GM19452 (cell line): ENCODE data around the gene PPP2R1A.
"Not testable (repeated sequence)": the region's sequence is repeated elsewhere in the genome, so short reads cannot be mapped to it uniquely, and the experiment has no call there.

ENCODE experiments used
- ATAC-seq: cut with Tn5 transposase; IDR thresholded peaks from one replicate; pipeline ENCODE4 v1.9.1; 2021; ENCODE audit not compliant: unreplicated experiment

The PPP2R1A gene

GRCh38 chr19:52200044-52200443, 10.2 kb downstream of the PPP2R1A start:
- ATAC-seq: no peak

- ATAC-seq: not testable (repeated sequence)
Measured at GRCh38 chr19:52200755-52201391, 11.0 kb downstream of the PPP2R1A start.

GRCh38 chr19:52206481-52206880, 16.6 kb downstream of the PPP2R1A start:
- ATAC-seq: no peak

GRCh38 chr19:52211203-52211602, 21.4 kb downstream of the PPP2R1A start:
- no peak for ATAC-seq

- ATAC-seq: no peak
Measured at GRCh38 chr19:52211926-52212571, 22.2 kb downstream of the PPP2R1A start.

- no peak for ATAC-seq
Measured at GRCh38 chr19:52212572-52213255, 22.9 kb downstream of the PPP2R1A start.

- ATAC-seq: no peak
Measured at GRCh38 chr19:52214241-52214640, 24.4 kb downstream of the PPP2R1A start.

GRCh38 chr19:52216401-52216800, 26.5 kb downstream of the PPP2R1A start:
- ATAC-seq: no peak

GRCh38 chr19:52217576-52217975, 27.7 kb downstream of the PPP2R1A start:
- no peak for ATAC-seq

GRCh38 chr19:52219611-52220010, 29.8 kb downstream of the PPP2R1A start:
- ATAC-seq: no peak

GRCh38 chr19:52221031-52221430, 31.2 kb downstream of the PPP2R1A start:
- no peak for ATAC-seq

- no peak for ATAC-seq
Measured at GRCh38 chr19:52221831-52222375, 32.1 kb downstream of the PPP2R1A start.

GRCh38 chr19:52224211-52224610, 34.4 kb downstream of the PPP2R1A start:
- no peak for ATAC-seq

- no peak for ATAC-seq
Measured at GRCh38 chr19:52226652-52227051, 36.8 kb downstream of the PPP2R1A start.

GRCh38 chr19:52227196-52227940, 37.5 kb downstream of the PPP2R1A start:
- no peak for ATAC-seq

- no peak for ATAC-seq
Measured at GRCh38 chr19:52227980-52228379, 38.1 kb downstream of the PPP2R1A start.

GRCh38 chr19:52229524-52229923, 39.7 kb downstream of the PPP2R1A start:
- ATAC-seq: no peak

GRCh38 chr19:52230685-52231084, 40.8 kb downstream of the PPP2R1A start:
- no peak for ATAC-seq

GRCh38 chr19:52231154-52231910, 41.5 kb downstream of the PPP2R1A start:
- ATAC-seq: no peak

- ATAC-seq: no peak
Measured at GRCh38 chr19:52234406-52234805, 44.6 kb downstream of the PPP2R1A start.

GRCh38 chr19:52237197-52237596, 47.3 kb downstream of the PPP2R1A start:
- ATAC-seq: no peak
